Measurements from ENCODE around the gene AMDHD2.

AMDHD2 gene

GRCh38 chr16:2483939-2484897, 36.0 kb upstream of the AMDHD2 start:
- no peak for DNase-seq (ENCODE audit: low read depth, low spot score)

- DNase-seq (ENCODE audit: low read depth, low spot score) = no peak
Measured at GRCh38 chr16:2484898-2485508, 35.2 kb upstream of the AMDHD2 start.

- DNase-seq (ENCODE audit: low read depth, low spot score) = no peak
Measured at GRCh38 chr16:2485811-2486507, 34.2 kb upstream of the AMDHD2 start.

GRCh38 chr16:2486645-2487516, 33.3 kb upstream of the AMDHD2 start:
- DNase-seq (ENCODE audit: low read depth, low spot score) = no peak

- DNase-seq (ENCODE audit: low read depth, low spot score) = no peak
Measured at GRCh38 chr16:2487517-2487842, 32.7 kb upstream of the AMDHD2 start.

- DNase-seq (ENCODE audit: low read depth, low spot score) = no peak
Measured at GRCh38 chr16:2487903-2488531, 32.2 kb upstream of the AMDHD2 start.

GRCh38 chr16:2489581-2489980, 30.6 kb upstream of the AMDHD2 start:
- no peak for DNase-seq (ENCODE audit: low read depth, low spot score)

- no peak for DNase-seq (ENCODE audit: low read depth, low spot score)
Measured at GRCh38 chr16:2490190-2491105, 29.7 kb upstream of the AMDHD2 start.

- no peak for DNase-seq (ENCODE audit: low read depth, low spot score)
Measured at GRCh38 chr16:2492292-2492691, 27.9 kb upstream of the AMDHD2 start.

- DNase-seq (ENCODE audit: low read depth, low spot score) = no peak
Measured at GRCh38 chr16:2493605-2494004, 26.6 kb upstream of the AMDHD2 start.

GRCh38 chr16:2494616-2495015, 25.6 kb upstream of the AMDHD2 start:
- no peak for DNase-seq (ENCODE audit: low read depth, low spot score)

GRCh38 chr16:2495041-2495440, 25.1 kb upstream of the AMDHD2 start:
- DNase-seq (ENCODE audit: low read depth, low spot score) = no peak

- no peak for DNase-seq (ENCODE audit: low read depth, low spot score)
Measured at GRCh38 chr16:2496223-2497115, 23.7 kb upstream of the AMDHD2 start.

GRCh38 chr16:2497116-2497630, 23.0 kb upstream of the AMDHD2 start:
- no peak for DNase-seq (ENCODE audit: low read depth, low spot score)

- no peak for DNase-seq (ENCODE audit: low read depth, low spot score)
Measured at GRCh38 chr16:2497695-2498484, 22.3 kb upstream of the AMDHD2 start.

- no peak for DNase-seq (ENCODE audit: low read depth, low spot score)
Measured at GRCh38 chr16:2498531-2499253, 21.5 kb upstream of the AMDHD2 start.

GRCh38 chr16:2499454-2499853, 20.7 kb upstream of the AMDHD2 start:
- no peak for DNase-seq (ENCODE audit: low read depth, low spot score)

All from smooth muscle cell of the brain vasculature (primary cell).